PC-3 (cell line): Measurements from ENCODE around the gene MPPED1. TPM values are rescaled to one million over a fixed set of nuclear protein-coding genes. Genes with fewer than 3 reads are reported as not detected.

Experiments used
- ATAC-seq: fragments of 200-7000 bp; cut with Tn5 transposase; 2 replicates; pipeline ENCODE4 v1.9.1; 2020; ENCODE audit warnings: mild to moderate bottlenecking, moderate library complexity
- BruUV-seq: library from RNA; stranded (reverse); fragments of 400-500 nt; replicated peaks from 2 replicates; lab custom pipeline; 2021; lab: Mats Ljungman, UMichigan
- CTCF ChIA-PET: fragments of 300-600 bp; sonication (Branson Sonifier 250); formaldehyde crosslinking; loops from one replicate; lab custom pipeline; 2022; ENCODE audit warnings: antibody characterized with exemption; lab: Charles Lee
- POLR2A ChIA-PET: fragments of 300-600 bp; sonication (Branson Sonifier 250); formaldehyde crosslinking; loops from one replicate; lab custom pipeline; 2022; ENCODE audit warnings: antibody characterized with exemption; ENCODE audit not compliant: unreplicated experiment; lab: Charles Lee
- DNase-seq: peaks from one replicate; pipeline ENCODE4 v3.0.0-alpha.2; 2015
- H2AFZ ChIP-seq: fragments of 300-600 bp; sonication (generic); 2 replicates; pipeline ENCODE4 v1.6.0; 2016; ENCODE audit warnings: antibody characterized with exemption, low read length
- H3F3A ChIP-seq: fragments of 300-600 bp; sonication (generic); one replicate; pipeline ENCODE4 v1.6.0; 2017; ENCODE audit warnings: antibody characterized with exemption, low read length, control low read depth, mild to moderate bottlenecking; ENCODE audit not compliant: unreplicated experiment
- H3K27ac ChIP-seq: fragments of 300-600 bp; sonication (generic); 2 replicates; pipeline ENCODE4 v1.5.1; 2016; ENCODE audit warnings: mild to moderate bottlenecking, low read length
- H3K27me3 ChIP-seq: fragments of 300-600 bp; sonication (generic); 2 replicates; pipeline ENCODE4 v1.6.1; 2016; ENCODE audit warnings: low read length, mixed read lengths
- H3K36me3 ChIP-seq: fragments of 300-600 bp; sonication (generic); 2 replicates; pipeline ENCODE4 v1.6.1; 2016; ENCODE audit warnings: low read depth, mixed run types, low read length, mixed read lengths
- H3K4me1 ChIP-seq: fragments of 300-600 bp; sonication (generic); 2 replicates; pipeline ENCODE4 v1.5.1; 2016; ENCODE audit warnings: low read length; ENCODE audit not compliant: insufficient read depth
- H3K4me2 ChIP-seq: fragments of 300-600 bp; sonication (generic); 2 replicates; pipeline ENCODE4 v1.6.0; 2016; ENCODE audit warnings: low read length
- H3K4me3 ChIP-seq: fragments of 300-600 bp; sonication (generic); 2 replicates; pipeline ENCODE4 v1.5.1; 2016; ENCODE audit warnings: mild to moderate bottlenecking, low read length, mixed read lengths
- H3K79me2 ChIP-seq: fragments of 300-600 bp; sonication (generic); 2 replicates; pipeline ENCODE4 v1.6.1; 2017; ENCODE audit warnings: low read length, mixed read lengths
- H3K9ac ChIP-seq: fragments of 300-600 bp; sonication (generic); 2 replicates; pipeline ENCODE4 v1.6.0; 2016; ENCODE audit warnings: mild to moderate bottlenecking, low read length
- H3K9me2 ChIP-seq: fragments of 300-600 bp; sonication (generic); replicated peaks from 2 replicates; pipeline ENCODE4 v1.6.1; 2016; ENCODE audit warnings: mixed run types, low read length, mixed read lengths
- H3K9me3 ChIP-seq: fragments of 300-600 bp; sonication (generic); 2 replicates; pipeline ENCODE4 v1.6.1; 2016; ENCODE audit warnings: low read length, mixed read lengths
- H4K20me1 ChIP-seq: fragments of 300-600 bp; sonication (generic); 2 replicates; pipeline ENCODE4 v1.6.1; 2016; ENCODE audit warnings: low read length, mixed read lengths
- EZH2 ChIP-seq: fragments of 300-600 bp; sonication (generic); IDR thresholded peaks from one replicate; pipeline ENCODE4 v1.6.1; 2017; ENCODE audit warnings: antibody characterized with exemption, mild to moderate bottlenecking, low read length; ENCODE audit not compliant: unreplicated experiment
- EZH2phosphoT487 ChIP-seq: fragments of 300-600 bp; sonication (generic); IDR thresholded peaks from 2 replicates; pipeline ENCODE4 v1.6.1; 2018; ENCODE audit warnings: mild to moderate bottlenecking, antibody characterized with exemption, low read length, borderline replicate concordance
- intact Hi-C: fragments of 100-400 bp; cut with micrococcal nuclease; formaldehyde crosslinking; loops from 2 replicates; pipeline ENCODE4 v1.9.0; 2023
- total RNA-seq: library from RNA; depleted of rRNA; stranded (reverse); fragments of >200 nt; gene quantifications from 2 replicates; pipeline ENCODE4 v1.2.3, GENCODE V29; 2014
- TF ChIP-seq, protein P1 (sequence below): fragments of 300-600 bp; sonication (generic); conservative IDR thresholded peaks from 2 replicates; pipeline ENCODE4 v1.5.1; 2017; ENCODE audit warnings: antibody characterized with exemption, low read depth, mild to moderate bottlenecking, low read length

The MPPED1 gene
- total RNA-seq, 1 experiment from 2014 or later: not detected

- no peaks in the 10 kb centered on the region for H3K4me1 ChIP-seq
- H3K36me3 ChIP-seq: no peaks in the 10 kb centered on the region
- no peaks in the 10 kb centered on the region for H3K79me2 ChIP-seq
- CTCF ChIA-PET: interaction anchor here (0.7 kb wide), 1 partner anchor 403 kb away, joined by 3 read pairs; no protein-coding TSS in a partner anchor
- H4K20me1 ChIP-seq: no peaks in the 10 kb centered on the region
- no peak overlapping the region for H3K4me2 ChIP-seq
- H3K27me3 ChIP-seq: no peaks in the 10 kb centered on the region
- DNase-seq (no peak), ATAC-seq (no peak)
- POLR2A ChIA-PET: no interaction called here
- no peak overlapping the region for H2AFZ ChIP-seq
- H3K9me2 ChIP-seq: no peaks in the 10 kb centered on the region
- intact Hi-C loops: no loop called here
- TF ChIP-seq EZH2 (no peak), EZH2phosphoT487 (no peak)
- TF ChIP-seq, protein P1, sequence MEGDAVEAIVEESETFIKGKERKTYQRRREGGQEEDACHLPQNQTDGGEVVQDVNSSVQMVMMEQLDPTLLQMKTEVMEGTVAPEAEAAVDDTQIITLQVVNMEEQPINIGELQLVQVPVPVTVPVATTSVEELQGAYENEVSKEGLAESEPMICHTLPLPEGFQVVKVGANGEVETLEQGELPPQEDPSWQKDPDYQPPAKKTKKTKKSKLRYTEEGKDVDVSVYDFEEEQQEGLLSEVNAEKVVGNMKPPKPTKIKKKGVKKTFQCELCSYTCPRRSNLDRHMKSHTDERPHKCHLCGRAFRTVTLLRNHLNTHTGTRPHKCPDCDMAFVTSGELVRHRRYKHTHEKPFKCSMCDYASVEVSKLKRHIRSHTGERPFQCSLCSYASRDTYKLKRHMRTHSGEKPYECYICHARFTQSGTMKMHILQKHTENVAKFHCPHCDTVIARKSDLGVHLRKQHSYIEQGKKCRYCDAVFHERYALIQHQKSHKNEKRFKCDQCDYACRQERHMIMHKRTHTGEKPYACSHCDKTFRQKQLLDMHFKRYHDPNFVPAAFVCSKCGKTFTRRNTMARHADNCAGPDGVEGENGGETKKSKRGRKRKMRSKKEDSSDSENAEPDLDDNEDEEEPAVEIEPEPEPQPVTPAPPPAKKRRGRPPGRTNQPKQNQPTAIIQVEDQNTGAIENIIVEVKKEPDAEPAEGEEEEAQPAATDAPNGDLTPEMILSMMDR: no peak
- BruUV-seq: no TSS peak
- H3K9me3 ChIP-seq: no peaks in the 10 kb centered on the region
- no peak overlapping the region for H3K27ac ChIP-seq
- H3K4me3 ChIP-seq: no peak overlapping the region
- no peak overlapping the region for H3K9ac ChIP-seq
- no peaks in the 10 kb centered on the region for H3F3A ChIP-seq
Measured at GRCh38 chr22:43443152-43443471, 31.3 kb downstream of the MPPED1 start.

- no peaks in the 10 kb centered on the region for H4K20me1 ChIP-seq
- H3K9me2 ChIP-seq: no peaks in the 10 kb centered on the region
- TF ChIP-seq EZH2 (no peak), EZH2phosphoT487 (no peak)
- TF ChIP-seq, protein P1: no peak
- ATAC-seq (peak; percentile 82), DNase-seq (peak; percentile 48)
- no peaks in the 10 kb centered on the region for H3K9me3 ChIP-seq
- H2AFZ ChIP-seq: no peak overlapping the region
- H3K79me2 ChIP-seq: no peaks in the 10 kb centered on the region
- no TSS peak for BruUV-seq
- ChIA-PET POLR2A (no interaction called here), CTCF (no interaction called here)
- H3K4me2 ChIP-seq: no peak overlapping the region
- H3K9ac ChIP-seq: no peak overlapping the region
- H3K27ac ChIP-seq: no peak overlapping the region
- no peaks in the 10 kb centered on the region for H3K27me3 ChIP-seq
- H3K4me1 ChIP-seq: no peaks in the 10 kb centered on the region
- no peaks in the 10 kb centered on the region for H3F3A ChIP-seq
- H3K36me3 ChIP-seq: no peaks in the 10 kb centered on the region
- no peak overlapping the region for H3K4me3 ChIP-seq
- intact Hi-C loops: no loop called here
Measured at GRCh38 chr22:43446037-43446803, 34.4 kb downstream of the MPPED1 start.

- Histone ChIP-seq H3K9ac (no peak overlapping the region), H2AFZ (no peak overlapping the region), H3K27ac (no peak overlapping the region), H3F3A (no peaks in the 10 kb centered on the region), H3K9me3 (no peaks in the 10 kb centered on the region), H3K4me3 (no peak overlapping the region), H3K36me3 (no peaks in the 10 kb centered on the region), H3K4me1 (no peaks in the 10 kb centered on the region), H3K79me2 (no peaks in the 10 kb centered on the region), H4K20me1 (no peaks in the 10 kb centered on the region), H3K4me2 (no peak overlapping the region), H3K9me2 (no peaks in the 10 kb centered on the region), H3K27me3 (no peaks in the 10 kb centered on the region)
- POLR2A ChIA-PET: no interaction called here
- CTCF ChIA-PET: no interaction called here
- ATAC-seq (peak; percentile 42), DNase-seq (peak; percentile 26)
- intact Hi-C loops: no loop called here
- no TSS peak for BruUV-seq
- TF ChIP-seq EZH2phosphoT487: no peak
- no peak for TF ChIP-seq EZH2
Measured at GRCh38 chr22:43446916-43447315, 35.1 kb downstream of the MPPED1 start.
